ENCODE measurements around the gene ANKRD52. TPM values are rescaled to one million over a fixed set of nuclear protein-coding genes. Genes with fewer than 3 reads are reported as not detected.

Gene ANKRD52
- total RNA-seq, 4 donors from 2014 or later = 14.7 to 30.9 (median 18.9) TPM

DNA sequence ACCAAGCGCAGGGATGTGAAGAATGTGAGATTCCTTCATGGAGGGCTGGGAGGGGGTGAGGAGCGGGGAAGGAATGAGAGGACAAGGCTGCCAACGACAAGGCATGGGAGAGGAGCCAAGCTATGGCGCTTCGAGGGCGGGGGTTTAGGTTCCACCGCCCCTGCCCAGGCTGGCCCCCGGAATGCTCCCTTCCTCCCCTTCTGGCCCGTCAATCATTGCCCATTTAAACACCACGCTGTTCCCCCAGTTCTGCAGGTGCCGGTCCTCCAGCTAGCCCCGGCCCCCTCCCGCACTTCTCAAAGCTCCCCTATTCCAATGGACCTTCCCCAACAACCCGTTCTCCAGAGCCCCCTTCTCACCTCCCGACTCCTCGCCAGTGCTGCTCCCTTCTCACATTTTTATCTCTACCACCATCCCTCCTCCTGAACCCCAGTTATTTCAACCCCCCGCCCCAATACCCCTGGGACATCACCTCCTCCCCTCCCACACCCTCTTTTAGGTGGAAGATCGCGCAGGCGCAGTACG lies 36.9 kb downstream of the ANKRD52 start:
- H3K27ac ChIP-seq = peak overlapping the region; percentile 96 to 100 (median 98)
- H3K27me3 ChIP-seq = no peaks in the 10 kb centered on the region
- ATAC-seq (peak; percentile 1 to 10), DNase-seq (peak in 1 of 2 donors; percentile 48)
- H3K4me3 ChIP-seq = peak overlapping the region; percentile 80 to 99 (median 89)
- H3K4me1 ChIP-seq = peaks cover 34 to 45% of the 10 kb centered on the region in 2 donors
- TF ChIP-seq CTCF (IDR thresholded peaks at IDR 0.05 in 4 of 5, conservative IDR thresholded peaks at IDR 0.05 in 1 of 5) (no peak), POLR2A (IDR thresholded peaks at IDR 0.05) (no peak)
- peaks cover 0 to 3% of the 10 kb centered on the region in 2 donors for H3K36me3 ChIP-seq
- in situ Hi-C loops (cut with MboI; ENCODE audit: low sequenced_read_pairs in 4 of 4) (loop anchor here in 1 of 4 donors (10.0 kb wide), 1 partner anchor 106 kb away; the partner anchor contains the start of genes RPL41 and ZC3H10), intact Hi-C loops (cut with DNase I; ENCODE audit: low total_unique reads) (loop anchor here (5.0 to 10.0 kb wide), 2 partner anchors 244 to 504 kb away; partner anchors contain the start of genes BLOC1S1 and SPRYD4)
- no peaks in the 10 kb centered on the region for H3K9me3 ChIP-seq

- intact Hi-C loops (cut with DNase I; ENCODE audit: low total_unique reads) (loop anchor here (5.0 to 10.0 kb wide), 2 partner anchors 244 to 503 kb away; partner anchors contain the start of genes BLOC1S1 and SPRYD4), in situ Hi-C loops (cut with MboI; ENCODE audit: low sequenced_read_pairs in 4 of 4) (loop anchor here in 1 of 4 donors (10.0 kb wide), 1 partner anchor 106 kb away; the partner anchor contains the start of genes RPL41 and ZC3H10)
- no peaks in the 10 kb centered on the region for H3K27me3 ChIP-seq
- no peaks in the 10 kb centered on the region for H3K9me3 ChIP-seq
- no peak for DNase-seq
- H3K27ac ChIP-seq = peak overlapping the region; percentile 96 to 100 (median 98)
- peak in 1 of 2 donors; percentile 7 for TF ChIP-seq POLR2A (IDR thresholded peaks at IDR 0.05)
- no peak for TF ChIP-seq CTCF (IDR thresholded peaks at IDR 0.05 in 4 of 5, conservative IDR thresholded peaks at IDR 0.05 in 1 of 5)
- peaks cover 34 to 45% of the 10 kb centered on the region in 2 donors for H3K4me1 ChIP-seq
- H3K36me3 ChIP-seq = peaks cover 0 to 7% of the 10 kb centered on the region in 2 donors
- ATAC-seq = no peak
- H3K4me3 ChIP-seq = peak overlapping the region; percentile 80 to 99 (median 89)
Observed at GRCh38 chr12:56220611-56221231, 37.5 kb downstream of the ANKRD52 start.

DNA sequence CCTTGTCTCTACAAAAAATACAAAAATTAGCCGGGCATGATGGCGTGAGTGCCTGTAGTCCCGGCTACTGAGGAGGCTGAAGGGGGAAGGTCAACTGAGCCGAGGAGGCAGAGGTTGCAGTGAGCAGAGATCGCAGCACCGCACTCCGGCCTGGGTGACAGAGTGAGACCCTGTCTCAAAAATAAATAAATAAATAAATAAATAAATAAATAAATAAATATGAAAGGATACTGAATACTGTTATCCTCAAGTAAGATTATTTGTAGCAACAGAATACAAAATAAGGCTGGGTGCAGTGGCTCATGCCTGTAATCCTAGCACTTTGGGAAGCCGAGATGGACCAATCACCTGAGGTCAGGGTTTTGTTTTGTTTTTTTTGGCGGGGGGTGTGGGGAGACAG lies 38.3 kb downstream of the ANKRD52 start:
- Histone ChIP-seq H3K27ac (peak overlapping the region in 3 of 4 donors; percentile 96 to 100 (median 97)), H3K4me1 (peaks cover 27 to 40% of the 10 kb centered on the region in 2 donors), H3K27me3 (no peaks in the 10 kb centered on the region), H3K36me3 (peaks cover 0 to 13% of the 10 kb centered on the region in 2 donors), H3K4me3 (no peak overlapping the region), H3K9me3 (no peaks in the 10 kb centered on the region)
- intact Hi-C loops (cut with DNase I; ENCODE audit: low total_unique reads) (loop anchor here (5.0 to 10.0 kb wide), 2 partner anchors 245 to 503 kb away; partner anchors contain the start of genes BLOC1S1 and SPRYD4), in situ Hi-C loops (cut with MboI; ENCODE audit: low sequenced_read_pairs in 4 of 4) (loop anchor here in 1 of 4 donors (10.0 kb wide), 1 partner anchor 105 kb away; the partner anchor contains the start of genes RPL41 and ZC3H10)
- TF ChIP-seq POLR2A (IDR thresholded peaks at IDR 0.05) (no peak), CTCF (IDR thresholded peaks at IDR 0.05 in 4 of 5, conservative IDR thresholded peaks at IDR 0.05 in 1 of 5) (no peak)
- no peak for ATAC-seq
- DNase-seq = no peak

GRCh38 chr12:56216461-56216860 lies 41.7 kb downstream of the ANKRD52 start:
- DNase-seq (no peak), ATAC-seq (no peak)
- Histone ChIP-seq H3K4me1 (peaks cover 9 to 16% of the 10 kb centered on the region in 2 donors), H3K36me3 (peaks cover 2 to 47% of the 10 kb centered on the region in 2 donors), H3K27me3 (no peaks in the 10 kb centered on the region), H3K4me3 (no peak overlapping the region), H3K27ac (no peak overlapping the region), H3K9me3 (no peaks in the 10 kb centered on the region)
- intact Hi-C loops (cut with DNase I; ENCODE audit: low total_unique reads) = no loop called here
- in situ Hi-C loops (cut with MboI; ENCODE audit: low sequenced_read_pairs in 4 of 4) = no loop called here
- TF ChIP-seq POLR2A (IDR thresholded peaks at IDR 0.05) = no peak
- TF ChIP-seq CTCF (IDR thresholded peaks at IDR 0.05 in 4 of 5, conservative IDR thresholded peaks at IDR 0.05 in 1 of 5) = no peak

All from gastrocnemius medialis (tissue), 4 donors.